Stimulated activated naive CD4-positive, alpha-beta T cell (primary cell): ENCODE measurements around the gene MRTFB.
"Not testable (repeated sequence)": the region's sequence is repeated elsewhere in the genome, so short reads cannot be mapped to it uniquely, and the experiment has no call there.

ENCODE experiments used
- DNase-seq, 6 experiments: peaks; one replicate each; lab custom pipeline; 2025; lab: John Stamatoyannopoulos, UW

MRTFB gene

DNA sequence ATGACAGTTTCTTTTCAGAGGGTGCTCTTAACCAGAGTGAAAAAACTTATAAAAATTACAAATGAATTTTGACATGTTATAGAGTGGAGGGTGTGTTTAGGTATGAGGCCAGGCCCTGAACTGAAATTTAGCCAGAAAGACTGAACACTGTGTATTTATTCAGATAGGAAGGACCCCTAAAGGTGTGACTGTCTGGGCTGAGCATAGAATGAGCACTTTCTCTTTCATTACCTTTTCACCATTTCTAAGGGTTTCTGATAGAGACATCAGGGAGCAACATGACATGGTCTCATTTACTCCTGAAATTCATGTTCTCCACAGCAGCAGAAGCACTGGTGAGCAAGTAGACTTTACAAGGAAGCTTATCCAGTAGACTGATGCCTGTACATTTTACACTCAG is 32.9 kb downstream of the MRTFB start:
- DNase-seq: no peak

DNA sequence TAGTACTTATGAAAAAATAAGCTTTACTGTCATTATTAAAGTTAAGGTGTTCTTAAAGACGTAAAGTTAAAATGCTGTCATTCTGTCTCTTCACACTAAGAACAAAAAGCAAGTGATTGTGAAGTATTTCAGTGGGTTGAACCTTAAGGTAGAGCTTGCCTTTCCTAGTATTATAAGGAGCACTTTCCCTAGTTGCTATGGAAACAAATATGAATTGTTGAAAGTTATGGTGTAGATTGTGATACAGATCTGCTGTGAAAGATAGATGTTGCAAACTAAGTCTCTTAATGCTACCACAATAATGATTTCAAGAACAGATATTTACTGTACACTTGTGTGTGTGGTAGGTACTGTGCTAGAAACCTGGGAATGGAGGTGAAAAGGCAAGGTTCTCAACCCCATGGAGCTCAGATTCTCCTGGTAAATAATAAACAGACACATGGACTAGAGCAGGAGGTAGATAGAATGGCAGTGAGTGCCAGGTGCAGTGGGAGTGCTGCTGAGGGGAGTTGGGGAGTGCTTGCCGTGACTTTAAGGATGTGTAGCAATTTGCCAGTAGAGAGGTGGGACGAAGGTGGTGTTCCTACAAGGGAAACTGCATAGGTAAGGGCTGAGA is 34.7 kb downstream of the MRTFB start:
- no peak for DNase-seq

DNA sequence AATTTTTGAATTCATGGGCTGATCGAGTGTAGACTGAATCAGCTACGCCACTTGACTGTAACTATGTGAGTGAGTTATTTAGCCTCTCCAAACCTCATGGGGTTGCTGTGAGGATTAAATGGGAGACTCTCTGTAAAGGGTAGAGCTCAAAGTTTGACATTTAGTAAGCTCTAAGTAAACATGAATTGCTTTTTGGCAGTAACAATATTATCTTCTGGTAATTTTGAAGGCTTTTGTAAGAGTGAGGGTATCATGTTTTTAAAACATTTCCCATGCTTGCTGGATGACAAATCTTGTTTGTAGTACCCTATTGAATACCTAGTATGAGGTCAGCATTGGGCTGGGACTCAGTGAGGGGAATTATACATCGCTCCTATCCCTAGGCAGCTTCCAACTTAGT is 35.3 kb downstream of the MRTFB start:
- no peak for DNase-seq

DNA sequence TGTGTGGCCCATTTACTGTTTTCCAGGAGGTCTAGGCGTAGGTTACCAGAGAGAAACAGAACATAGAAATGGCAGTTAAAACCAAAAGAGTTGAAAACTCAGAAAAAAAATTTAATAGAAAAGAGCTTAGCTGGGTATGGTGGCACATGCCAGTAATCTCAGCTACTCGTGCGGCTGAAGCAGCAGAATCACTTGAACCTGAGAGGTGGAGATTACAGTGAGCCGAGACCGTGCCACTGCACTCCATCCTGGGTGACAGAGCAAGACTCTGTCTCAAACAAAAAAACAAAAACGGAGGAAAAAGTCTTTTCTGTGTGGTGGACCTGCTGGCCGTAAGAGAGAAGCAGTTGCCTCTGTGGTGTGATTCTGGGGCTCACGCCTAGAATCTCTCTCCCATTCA is 35.8 kb downstream of the MRTFB start:
- no peak for DNase-seq

DNA sequence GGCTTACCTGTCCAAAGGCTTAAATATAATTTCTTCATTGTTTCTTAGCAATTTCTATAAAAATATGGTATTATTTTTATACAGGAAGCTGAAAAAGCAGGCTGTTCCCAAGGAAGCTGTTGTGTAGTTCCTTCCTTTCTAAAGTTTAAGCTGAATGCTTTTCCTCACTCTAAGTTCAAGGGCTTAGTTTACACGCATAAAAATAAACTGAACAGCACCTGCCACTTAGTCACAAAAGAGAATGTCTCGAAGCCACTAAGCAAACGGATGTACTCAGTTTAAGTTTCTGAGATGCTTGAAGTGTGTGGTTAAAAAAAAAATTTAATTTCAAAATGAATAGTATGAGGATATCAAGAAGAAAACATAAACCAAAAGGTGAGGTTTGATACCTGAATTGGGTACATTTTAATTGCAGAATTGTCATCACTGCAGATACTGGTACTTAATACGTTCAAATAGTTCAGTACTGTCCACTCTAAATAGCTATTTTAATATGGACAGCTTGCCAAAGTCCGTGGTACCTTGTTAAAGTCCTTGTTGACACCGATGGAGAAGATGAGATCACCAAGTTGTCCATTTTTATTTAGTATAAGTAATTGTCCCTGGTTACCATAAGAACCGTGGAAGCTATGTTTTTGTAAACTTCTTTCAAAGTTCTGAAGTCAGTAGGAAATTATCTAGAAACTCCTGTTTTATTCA is 38.1 kb downstream of the MRTFB start:
- no peak for DNase-seq

DNA sequence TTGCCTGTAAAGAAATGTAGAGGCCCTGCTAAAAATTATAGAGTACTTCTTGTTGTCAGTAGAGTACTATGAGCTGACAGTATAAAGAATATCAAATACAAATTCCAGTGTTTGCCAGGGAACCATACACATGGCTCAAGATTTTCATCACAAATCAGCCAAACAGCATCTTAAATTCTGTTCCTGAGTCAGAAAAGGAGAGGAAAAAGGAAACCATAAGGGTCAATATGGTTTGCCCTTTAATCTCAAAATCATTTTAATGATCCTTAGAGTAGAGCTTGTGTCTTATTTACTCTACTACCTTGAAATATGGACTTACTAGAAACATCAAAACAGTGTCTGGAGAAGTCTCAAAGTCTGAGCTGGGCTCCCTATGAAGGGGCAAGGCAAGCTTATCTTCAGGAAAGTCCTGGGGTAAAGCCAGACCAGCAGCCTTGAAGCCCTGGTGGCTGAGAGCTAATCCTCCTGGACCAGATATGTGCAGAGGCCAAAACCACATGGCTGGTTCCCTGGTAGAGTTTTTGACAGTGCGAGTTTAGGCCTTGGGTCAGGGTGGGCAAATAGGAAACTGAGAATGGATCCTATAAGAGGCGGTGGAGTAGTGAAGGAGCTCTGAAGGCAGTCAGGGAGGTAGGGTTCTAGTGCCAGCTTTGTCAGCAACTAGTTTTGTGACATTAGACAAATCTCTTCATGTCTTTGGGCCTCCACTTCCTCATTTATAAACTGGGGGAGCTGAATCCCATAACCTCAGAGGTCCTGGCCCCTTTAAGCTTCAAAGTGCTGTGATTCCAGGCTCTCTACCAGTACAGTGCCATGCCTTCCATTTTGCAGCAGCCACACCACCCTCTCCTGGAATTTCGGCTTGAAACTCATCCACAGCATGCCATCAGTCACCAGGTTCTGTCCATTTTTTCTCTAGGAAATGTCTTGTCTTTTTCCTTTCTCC is 38.9 kb downstream of the MRTFB start:
- DNase-seq: no peak

DNA sequence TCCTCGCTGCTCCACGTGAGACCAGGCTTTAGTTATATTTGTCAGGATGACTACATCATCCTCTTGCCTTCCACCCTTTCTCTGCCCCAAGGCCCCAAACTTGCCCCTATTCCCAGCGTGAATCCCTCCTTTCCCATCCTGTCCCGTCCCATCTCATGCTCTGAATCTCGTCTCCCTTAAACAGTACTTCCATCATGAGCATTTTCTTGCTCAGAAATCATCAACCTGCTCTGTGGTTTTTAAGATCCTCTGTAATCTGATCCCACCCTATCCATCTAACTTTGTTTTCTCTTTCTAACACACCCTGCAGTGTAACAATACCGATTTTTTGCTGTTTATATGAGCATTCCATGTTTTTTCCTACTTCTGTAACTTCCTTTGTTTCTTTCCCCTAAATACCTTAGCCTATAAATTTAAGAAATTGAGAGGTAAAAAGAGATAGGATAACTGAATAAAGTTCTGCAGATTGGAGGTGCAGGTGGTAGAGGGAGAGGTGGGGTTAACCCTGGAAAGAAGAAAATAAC is 39.7 kb downstream of the MRTFB start:
- DNase-seq: no peak

DNA sequence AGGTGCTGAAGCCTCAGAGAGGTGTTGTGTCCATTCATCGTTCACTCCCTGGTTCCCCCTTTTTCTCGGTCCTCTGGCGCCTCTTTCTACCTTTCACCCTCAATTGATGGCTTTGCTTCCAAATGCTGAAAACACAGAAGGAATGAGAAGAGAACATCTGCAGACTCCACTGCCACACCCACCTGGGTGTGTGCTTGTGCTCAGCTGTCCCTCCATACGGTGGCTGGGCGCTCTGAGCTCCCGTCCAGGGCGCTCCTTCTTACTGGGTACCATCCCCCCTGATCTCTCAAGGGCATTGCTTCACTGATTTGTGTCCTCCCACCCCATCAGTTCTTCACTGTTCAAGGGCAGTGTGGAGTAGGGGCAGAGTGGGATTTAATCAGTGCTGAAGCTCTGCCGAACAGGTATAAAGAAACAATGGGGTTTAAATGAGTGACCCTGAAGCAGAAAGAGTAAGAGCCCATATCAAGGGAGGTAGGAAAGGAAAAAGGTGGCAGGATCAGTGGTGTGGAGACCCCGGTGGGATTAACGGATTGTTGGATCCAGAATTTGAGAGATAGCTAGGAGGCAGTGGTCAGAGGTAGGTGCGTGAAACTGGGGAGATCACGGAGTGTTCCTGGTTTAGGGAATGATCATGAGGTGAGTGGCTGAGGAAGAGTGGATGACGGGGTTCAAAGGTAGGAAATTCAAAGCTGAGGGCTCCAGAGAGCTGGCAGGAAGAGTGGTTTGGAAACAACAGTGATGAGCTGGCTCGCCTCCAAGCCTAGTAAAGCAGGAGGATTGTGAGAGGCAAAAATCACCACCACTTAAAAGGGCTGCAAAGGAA is 40.8 kb downstream of the MRTFB start:
- peak in 1 of 6 experiments; percentile 7 for DNase-seq

DNA sequence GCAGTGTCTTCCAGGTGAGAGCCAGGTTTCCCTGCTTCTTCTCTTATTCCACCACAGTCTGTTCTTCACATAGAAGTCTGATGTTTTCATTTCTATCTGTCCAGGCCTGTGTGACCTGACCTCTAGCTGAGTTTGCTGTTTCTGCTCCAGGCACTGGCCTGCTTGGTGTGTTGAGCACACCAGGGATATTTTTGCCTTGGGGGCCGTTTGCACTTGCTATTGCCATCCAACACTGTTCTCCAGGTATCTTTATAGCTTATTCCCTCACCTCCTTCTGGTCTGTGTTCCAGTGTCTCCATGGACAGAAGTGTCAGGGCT is 41.4 kb downstream of the MRTFB start:
- DNase-seq: no peak

DNA sequence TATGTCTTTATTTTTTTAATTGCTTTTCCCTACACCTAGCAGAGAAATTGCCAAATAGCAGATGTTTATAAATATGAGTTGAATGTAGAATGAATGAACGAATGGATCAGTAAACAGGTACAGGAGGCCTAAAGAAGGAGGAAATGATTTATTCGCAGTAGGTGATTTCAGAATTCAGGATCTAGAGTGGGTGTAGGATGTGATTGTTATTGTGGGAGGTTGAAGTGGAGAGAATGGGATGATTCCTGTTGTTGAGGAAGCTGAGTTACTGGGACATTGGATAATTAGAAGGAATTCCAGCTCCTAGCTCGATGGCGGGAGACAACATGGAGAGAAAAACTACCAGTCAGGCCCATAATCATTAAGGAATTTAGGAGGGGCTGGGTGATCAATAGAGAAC is 42.2 kb downstream of the MRTFB start:
- DNase-seq: no peak

DNA sequence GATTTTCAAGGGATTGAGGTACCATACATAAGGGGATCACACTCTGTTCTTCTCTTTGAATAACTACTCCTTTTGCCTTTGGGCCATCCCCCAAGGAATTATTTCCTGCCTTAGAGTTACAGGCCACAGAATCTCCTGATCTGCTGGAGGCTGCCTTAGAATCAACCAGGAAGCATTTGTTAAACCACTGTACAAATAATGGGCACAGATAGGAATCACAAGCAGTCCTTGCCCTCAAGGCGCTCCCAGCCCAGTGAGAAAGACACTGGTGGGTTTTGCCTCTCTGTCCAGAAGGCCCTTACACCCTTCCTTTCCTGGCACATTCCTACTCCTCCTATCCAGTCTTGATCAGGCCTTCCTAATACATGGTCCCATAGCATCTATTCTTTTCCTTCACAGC is 45.9 kb downstream of the MRTFB start:
- no peak for DNase-seq

DNA sequence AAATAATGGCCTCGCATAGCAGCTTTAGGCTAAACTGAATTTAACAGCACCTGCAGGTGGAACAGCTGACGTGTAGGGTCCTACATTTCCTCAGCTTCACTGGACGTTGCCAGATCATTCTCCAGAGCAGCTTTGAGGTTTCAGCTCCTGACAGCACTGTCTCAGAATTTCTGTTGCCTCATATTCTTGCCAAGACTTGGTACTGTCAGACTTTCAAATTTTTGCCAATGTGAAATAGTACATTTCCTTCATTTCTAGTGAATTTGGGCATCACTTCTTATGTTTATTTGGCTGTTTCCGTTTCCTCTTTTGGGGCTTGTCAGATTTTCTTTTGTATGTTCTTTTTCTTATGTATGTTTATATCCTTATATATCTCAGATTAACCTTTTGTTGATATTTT is 48.7 kb downstream of the MRTFB start:
- DNase-seq: no peak

DNA sequence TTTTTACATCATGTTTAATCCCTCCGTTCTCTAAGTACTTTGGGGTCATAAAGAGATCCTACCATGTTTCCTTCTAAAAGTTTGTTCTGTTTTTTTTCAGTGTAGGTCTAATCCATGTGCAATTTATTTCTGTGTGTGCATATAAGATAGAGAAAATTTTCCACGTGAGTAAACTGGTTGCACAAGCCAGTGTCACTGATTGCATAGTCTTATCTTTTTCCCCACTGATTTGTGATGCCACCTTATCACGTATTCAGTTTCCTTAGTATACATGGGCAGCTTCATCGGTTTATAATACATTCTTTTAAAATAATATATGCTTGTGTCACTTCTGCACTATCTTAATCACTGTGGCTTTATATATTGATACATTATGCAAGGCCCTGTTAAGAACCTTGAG is 49.2 kb downstream of the MRTFB start:
- DNase-seq: no peak

DNA sequence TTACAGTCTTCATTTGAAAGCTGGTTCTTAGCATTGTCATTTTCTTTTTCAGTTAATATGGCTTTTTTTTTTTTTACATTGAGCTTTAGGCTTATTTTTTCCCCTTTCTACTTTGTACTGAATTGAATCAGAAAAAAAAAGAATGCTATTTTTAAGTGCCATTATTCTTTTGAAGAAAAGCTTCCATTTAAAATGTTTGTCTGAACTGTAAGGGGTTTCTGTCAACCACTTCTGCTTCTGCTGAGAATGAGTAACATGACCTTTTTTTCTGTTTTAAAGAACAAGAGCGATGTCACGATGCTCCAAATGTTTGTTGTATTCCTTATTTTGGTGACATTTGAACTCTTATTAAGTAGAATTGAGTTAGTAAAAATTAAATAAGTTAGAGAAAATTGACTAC is 50.0 kb downstream of the MRTFB start:
- no peak for DNase-seq

DNA sequence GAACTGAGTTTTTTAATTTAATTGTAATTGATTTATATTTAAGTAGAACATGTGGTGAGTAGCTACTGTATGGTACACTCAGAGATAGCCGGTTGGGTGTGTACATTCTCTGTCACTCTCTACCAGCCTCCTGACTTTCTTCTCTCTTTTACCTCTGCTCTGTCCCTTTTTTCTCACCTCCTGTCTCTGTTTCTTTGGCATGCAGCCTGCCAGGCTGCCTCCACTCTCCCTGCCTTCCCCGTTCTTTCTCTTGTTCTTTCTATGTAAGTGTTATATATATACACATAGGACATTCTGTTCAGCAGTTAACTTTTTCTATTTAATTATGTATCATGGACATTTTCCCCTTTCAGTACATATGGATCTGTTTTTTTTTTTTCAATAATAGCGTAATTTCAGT is 50.8 kb downstream of the MRTFB start:
- no peak for DNase-seq

DNA sequence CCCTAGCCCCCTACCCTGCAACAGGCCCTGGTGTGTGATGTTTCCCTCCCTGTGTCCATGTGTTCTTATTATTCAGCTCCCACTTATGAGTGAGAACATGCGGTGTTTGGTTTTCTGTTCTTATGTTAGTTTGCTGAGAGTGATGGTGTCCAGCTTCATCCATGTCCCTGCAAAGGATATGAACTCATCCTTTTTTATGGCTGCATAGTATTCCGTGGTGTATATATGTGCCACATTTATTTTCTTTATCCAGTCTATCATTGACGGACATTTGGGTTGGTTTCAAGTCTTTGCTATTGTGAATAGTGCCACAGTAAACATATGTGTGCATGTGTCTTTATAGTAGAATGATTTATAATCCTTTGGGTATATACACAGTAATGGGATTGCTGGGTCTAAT is 51.3 kb downstream of the MRTFB start:
- not testable (repeated sequence) for DNase-seq

DNA sequence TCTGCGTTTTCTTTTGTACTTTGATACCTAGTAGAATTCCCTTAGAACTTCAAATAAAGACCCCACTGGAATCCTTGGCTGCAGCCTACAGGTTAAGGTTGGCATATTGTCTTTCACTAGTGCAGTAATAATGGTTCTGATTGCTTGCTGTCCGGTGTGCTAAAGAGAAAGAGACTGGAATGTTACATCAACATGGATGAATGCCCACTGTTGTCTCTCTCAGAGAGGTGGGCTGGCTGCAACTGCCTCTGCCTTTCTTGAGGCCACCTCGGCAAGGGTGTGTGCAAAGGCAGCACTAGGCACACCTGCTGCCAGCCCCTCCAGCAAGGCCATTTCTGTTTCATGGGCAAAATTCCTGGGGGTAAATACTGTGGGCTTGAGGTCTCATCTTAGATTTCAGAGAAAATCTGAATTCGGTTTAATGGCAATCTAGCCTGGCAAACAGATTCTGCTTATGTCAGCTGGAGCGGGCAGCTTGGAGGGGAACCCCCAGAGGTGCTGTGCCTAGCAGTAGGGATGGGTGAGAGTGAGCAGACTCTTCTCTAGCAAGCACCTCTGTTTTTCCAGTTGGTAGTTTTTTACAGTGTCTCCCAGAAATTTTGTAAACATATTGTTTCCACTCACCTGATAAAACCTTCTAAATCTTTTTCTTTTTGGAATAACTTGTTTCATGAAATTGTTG is 54.0 kb downstream of the MRTFB start:
- no peak for DNase-seq

DNA sequence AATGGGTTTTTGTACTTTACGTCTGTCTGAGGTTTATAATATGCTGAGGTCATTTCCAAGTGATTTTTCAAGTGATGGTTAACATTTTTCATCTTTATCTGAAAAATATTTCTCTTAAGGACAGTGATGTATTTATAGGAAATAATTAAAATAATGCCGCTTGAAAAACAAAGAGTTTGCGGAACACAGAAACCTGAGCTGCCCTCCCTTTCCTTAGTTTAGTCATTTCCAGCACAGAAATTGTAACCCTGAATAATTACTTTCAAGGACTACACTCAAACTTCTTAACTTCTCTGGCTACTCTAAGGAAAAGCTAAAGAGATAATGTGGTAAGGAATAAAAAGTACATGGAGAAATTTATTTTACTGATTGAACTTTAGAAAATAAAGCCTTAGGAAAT is 54.6 kb downstream of the MRTFB start:
- no peak for DNase-seq

DNA sequence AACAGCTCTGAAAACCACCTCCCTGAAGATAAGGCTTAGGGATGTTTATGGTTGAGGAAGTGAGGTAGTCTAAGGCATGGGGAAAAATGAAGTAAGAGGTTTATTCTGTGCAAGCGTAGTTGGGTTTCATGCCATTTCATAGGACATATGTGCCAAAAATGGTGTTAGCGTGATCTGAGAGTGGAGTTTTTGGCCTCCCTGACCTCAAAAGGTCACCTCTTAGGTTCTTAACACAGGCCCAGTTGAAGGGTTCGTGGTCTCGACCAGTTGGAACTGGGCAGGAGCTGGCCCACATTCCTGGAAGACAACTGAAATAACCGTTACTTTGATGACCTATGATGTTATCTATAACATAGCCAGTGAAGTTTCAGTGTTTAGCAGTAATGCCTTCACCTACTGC is 57.0 kb downstream of the MRTFB start:
- no peak for DNase-seq

DNA sequence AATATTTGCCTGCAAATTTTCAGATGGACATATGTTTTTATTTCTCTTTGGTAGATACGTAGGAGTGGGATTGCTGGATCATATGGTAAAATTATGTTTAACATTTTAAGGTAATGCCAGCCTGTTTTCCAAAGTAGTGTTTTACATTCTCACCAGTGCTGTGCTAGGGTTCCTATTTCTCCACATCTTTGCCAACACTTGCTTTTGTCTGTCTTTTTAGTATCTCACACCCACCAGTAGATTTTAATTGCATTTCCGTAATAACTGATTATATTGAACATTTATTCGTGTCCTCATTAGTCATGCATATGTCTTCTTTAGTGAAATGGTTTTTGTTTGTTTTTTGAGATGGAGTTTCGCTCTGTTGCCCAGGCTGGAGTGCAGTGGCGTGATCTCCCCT is 58.4 kb downstream of the MRTFB start:
- DNase-seq: no peak
